Cardiac septum (tissue), 1 donor: ENCODE measurements around the gene DAGLA. TPM values are rescaled to one million over a fixed set of nuclear protein-coding genes. Genes with fewer than 3 reads are reported as not detected.

ENCODE experiments used
- DNase-seq: peaks from one replicate; pipeline ENCODE4 v3.0.0-alpha.2; 2020; ENCODE audit warnings: low spot score
- intact Hi-C: fragments of 100-400 bp; cut with DNase I; formaldehyde crosslinking; loops from one replicate; pipeline ENCODE4 v1.14.0; 2022
- total RNA-seq: library from RNA; stranded (reverse); fragmentation: NEBNext Ultra II Directional; extraction: Animal tissue kit (Norgen Biotek cat#: 25700); gene quantifications from one replicate; pipeline ENCODE4 v1.2.1, GENCODE V29; 2021
- donor health status: DM: no; HTN: no; CAD: no.

The DAGLA gene
- total RNA-seq, 1 donor from 2014 or later = 3.3 TPM

- intact Hi-C loops = loop anchor here (10.0 kb wide), 1 partner anchor 245 kb away; no protein-coding TSS in a partner anchor
- no peak for DNase-seq
Measured at GRCh38 chr11:61719978-61720377, 39.8 kb downstream of the DAGLA start.

GRCh38 chr11:61720597-61720996 is 40.4 kb downstream of the DAGLA start:
- no peak for DNase-seq
- intact Hi-C loops = loop anchor here (10.0 kb wide), 1 partner anchor 246 kb away; no protein-coding TSS in a partner anchor

DNA sequence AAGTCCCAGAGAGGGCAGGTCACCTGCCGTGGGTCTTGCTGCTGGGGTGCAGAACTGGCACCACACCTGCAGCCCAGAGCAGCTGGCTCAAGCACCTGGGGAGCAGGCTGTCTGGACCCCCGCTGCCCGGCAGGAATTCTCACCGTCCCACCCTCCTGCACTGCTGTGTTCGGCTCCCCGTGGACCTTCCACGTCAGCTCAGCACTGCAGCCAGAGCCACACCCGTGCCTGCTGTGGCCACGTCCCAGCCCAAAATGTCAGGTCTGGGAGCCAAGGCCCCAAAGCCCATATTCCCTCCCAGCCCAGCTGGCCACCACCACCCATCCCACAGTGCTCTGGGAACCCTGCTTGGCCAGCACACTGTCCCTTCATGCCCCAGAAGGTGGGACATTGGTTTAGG is 44.2 kb downstream of the DAGLA start:
- DNase-seq = no peak

GRCh38 chr11:61725781-61726231 is 45.6 kb downstream of the DAGLA start:
- DNase-seq = no peak
- intact Hi-C loops = loop anchor here (10.0 kb wide), 1 partner anchor 251 kb away; no protein-coding TSS in a partner anchor

More for the DNA sequence above, 44.2 kb downstream of the DAGLA start:
- intact Hi-C loops = loop anchor here (10.0 kb wide), 1 partner anchor 250 kb away; no protein-coding TSS in a partner anchor

DNA sequence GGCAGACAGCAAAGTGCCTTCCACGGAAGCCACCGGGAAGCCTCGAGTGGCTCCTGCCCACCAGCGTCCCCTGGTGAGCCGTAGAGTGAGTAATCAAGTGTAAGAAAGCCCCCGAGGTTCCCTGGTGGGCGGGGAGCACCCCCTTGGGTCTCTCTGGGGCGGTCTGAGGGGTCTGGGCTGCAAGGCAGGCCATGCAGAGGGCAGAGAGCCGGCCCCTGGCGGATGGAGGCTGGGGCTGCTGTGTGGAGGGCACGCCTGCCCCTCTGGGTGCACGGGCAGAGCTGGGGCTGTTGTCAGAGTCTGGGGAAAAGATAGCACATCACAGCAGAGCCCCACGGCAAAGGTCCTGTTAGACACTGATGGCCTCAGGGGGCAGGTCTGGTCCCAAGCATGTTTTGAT is 46.6 kb downstream of the DAGLA start:
- no peak for DNase-seq
- intact Hi-C loops = loop anchor here (10.0 kb wide), 1 partner anchor 252 kb away; no protein-coding TSS in a partner anchor

GRCh38 chr11:61727401-61727811 is 47.2 kb downstream of the DAGLA start:
- no peak for DNase-seq
- intact Hi-C loops = loop anchor here (10.0 kb wide), 1 partner anchor 253 kb away; no protein-coding TSS in a partner anchor

- DNase-seq = no peak
- intact Hi-C loops = loop anchor here (10.0 kb wide), 1 partner anchor 254 kb away; no protein-coding TSS in a partner anchor
Measured at GRCh38 chr11:61728066-61728939, 48.1 kb downstream of the DAGLA start.

GRCh38 chr11:61728940-61729219 is 48.7 kb downstream of the DAGLA start:
- intact Hi-C loops = loop anchor here (10.0 kb wide), 1 partner anchor 254 kb away; no protein-coding TSS in a partner anchor
- DNase-seq = no peak

GRCh38 chr11:61730240-61730994 is 50.2 kb downstream of the DAGLA start:
- no peak for DNase-seq
- intact Hi-C loops = loop anchor here (5.0 kb wide), 1 partner anchor 33 kb away; no protein-coding TSS in a partner anchor

- intact Hi-C loops = loop anchor here (5.0 kb wide), 1 partner anchor 34 kb away; no protein-coding TSS in a partner anchor
- DNase-seq = no peak
Measured at GRCh38 chr11:61731211-61731951, 51.2 kb downstream of the DAGLA start.

- intact Hi-C loops = loop anchor here (5.0 kb wide), 1 partner anchor 35 kb away; no protein-coding TSS in a partner anchor
- DNase-seq = no peak
Measured at GRCh38 chr11:61731952-61732675, 51.9 kb downstream of the DAGLA start.

DNA sequence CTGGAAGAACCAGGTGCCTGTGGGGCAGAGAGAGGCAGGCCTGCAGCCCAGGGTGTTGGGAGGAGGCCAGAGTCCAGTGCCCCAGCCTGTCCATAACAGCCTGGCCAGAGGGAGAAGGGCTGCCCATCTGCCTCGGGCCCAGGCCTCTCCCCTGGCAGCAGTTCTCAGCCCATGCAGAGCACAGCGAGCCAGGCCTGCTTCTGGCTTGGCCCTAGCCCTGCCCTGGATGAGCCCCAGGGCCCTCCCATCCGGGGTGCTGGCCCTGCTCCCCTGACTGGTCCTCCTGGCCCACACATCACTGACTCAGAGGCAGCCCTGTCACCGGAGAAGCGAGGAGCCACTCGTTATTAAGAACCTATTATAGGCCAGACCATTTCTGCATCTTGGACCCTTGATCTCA is 52.5 kb downstream of the DAGLA start:
- no peak for DNase-seq
- intact Hi-C loops = loop anchor here (1.0 to 5.0 kb wide), 2 partner anchors 35 to 52 kb away; partner anchors contain the start of gene DAGLA

DNA sequence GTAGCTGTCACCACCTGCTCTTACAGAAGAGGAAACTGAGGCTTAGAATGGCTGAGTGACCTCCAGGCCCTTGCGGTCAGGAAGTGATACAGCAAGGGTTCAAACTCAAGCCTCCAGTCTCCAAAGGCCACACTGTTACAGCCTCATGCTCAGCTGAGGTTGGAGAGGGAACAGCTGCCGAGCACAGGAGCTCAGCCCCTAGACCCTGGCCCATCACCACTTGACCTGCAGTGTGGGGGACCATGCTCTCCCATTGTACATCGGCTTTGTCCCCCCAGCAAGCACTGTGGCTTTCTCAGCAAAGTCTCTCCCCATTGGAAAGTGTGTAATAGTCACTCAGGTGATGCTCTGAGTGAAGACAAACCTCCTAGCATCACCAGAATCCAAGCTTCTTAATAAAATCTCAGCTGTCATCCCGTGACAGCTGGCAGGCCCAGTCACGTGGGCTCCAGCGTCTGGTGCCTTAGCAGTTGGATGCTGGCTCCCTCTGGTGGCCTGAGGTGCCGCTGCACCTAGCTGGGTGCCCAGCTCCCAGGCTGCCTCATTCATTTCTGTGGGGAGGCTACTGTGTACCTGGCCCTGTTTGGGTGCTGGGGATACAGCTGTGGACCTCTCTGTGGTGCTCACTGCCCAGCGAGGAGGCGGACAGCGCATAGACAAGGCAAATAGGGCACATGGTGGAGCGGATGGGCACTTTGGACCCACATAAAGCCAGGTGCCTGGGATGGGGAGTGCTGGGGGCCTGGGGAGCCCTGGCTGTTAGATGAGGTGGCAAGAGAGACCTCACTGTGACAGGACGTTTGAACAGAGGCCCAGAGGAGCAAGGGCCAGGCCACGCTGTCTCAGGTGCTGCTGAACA is 53.2 kb downstream of the DAGLA start:
- DNase-seq = peak; percentile 92
- intact Hi-C loops = loop anchor here (1.0 to 5.0 kb wide), 2 partner anchors 36 to 53 kb away; partner anchors contain the start of gene DAGLA

- intact Hi-C loops = loop anchor here (5.0 kb wide), 1 partner anchor 37 kb away; no protein-coding TSS in a partner anchor
- no peak for DNase-seq
Measured at GRCh38 chr11:61734767-61735166, 54.6 kb downstream of the DAGLA start.

DNA sequence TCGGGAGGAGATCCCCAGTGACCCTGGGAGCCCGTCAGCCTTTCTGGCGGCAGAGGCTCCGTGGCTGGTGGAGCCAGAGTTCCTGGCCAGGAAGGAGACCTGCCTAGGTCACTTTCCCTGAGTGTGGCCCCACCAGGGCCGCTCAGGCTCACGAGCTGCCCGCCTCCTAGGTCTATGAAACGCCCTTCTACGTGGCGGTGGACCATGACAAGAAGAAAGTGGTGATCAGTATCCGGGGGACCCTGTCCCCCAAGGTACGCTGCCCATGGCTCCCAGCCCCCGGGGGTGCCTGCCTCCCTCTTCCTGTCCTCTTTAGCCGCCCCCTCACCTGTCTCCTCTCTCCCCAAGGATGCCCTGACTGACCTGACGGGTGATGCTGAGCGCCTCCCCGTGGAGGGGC is 55.2 kb downstream of the DAGLA start:
- DNase-seq = no peak
- intact Hi-C loops = no loop called here

DNA sequence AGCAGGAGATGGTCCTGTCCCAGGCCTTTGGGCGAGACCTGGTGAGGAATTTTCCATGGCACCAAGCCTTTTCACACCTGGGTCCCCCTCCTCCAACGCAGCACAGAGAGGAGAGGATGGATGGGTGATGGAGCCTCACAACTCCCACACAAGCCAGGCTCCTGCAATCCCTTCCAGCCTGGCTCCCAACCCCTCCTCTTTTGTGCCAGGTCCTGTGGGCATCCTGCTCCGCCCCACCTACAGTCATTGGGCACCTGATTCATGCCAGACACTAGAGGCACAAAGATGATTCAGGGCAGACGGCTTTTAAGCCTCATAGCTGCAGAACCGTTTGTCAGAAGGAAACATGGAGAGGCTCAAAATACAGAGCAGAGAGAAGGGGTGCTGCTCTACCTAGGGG is 56.1 kb downstream of the DAGLA start:
- no peak for DNase-seq
- intact Hi-C loops = no loop called here

- intact Hi-C loops = no loop called here
- no peak for DNase-seq
Measured at GRCh38 chr11:61737131-61737530, 56.9 kb downstream of the DAGLA start.
